ENCODE measurements around the gene PLS1.

Gene PLS1

GRCh38 chr3:142723968-142724681, 127.9 kb downstream of the PLS1 start, which contains the start of gene TRPC1:
Gene TRPC1 (plus strand): TSS chr3:142724034. CDS start chr3:142724560, 526 bp downstream.
- H3K27ac ChIP-seq (ENCODE audit: insufficient read depth in 1 of 2, low read depth in 1 of 2, low read length in 2 of 2, poor library complexity in 1 of 2, severe bottlenecking in 2 of 2), result no peak within 1 kb of the TSS
- WGBS (ENCODE audit: insufficient coverage), result 0% methylated on average over 30 of the region's 73 CpGs

GRCh38 chr3:142724682-142725356, 128.6 kb downstream of the PLS1 start:
- Histone ChIP-seq H3K36me3 (ENCODE audit: control insufficient read depth in 4 of 4, insufficient read depth in 4 of 4, low read length in 3 of 4) (no peaks in the 10 kb centered on the region), H3K4me3 (ENCODE audit: control insufficient read depth in 1 of 7, extremely low read depth in 1 of 7, insufficient read depth in 4 of 7, low read depth in 2 of 7, low read length in 6 of 7) (peak overlapping the region; percentile 55 to 98 (median 80)), H3K9me3 (ENCODE audit: control extremely low read depth in 1 of 5, control insufficient read depth in 4 of 5, insufficient read depth in 2 of 5, low read depth in 1 of 5, low read length in 4 of 5) (no peaks in the 10 kb centered on the region), H3K27ac (ENCODE audit: insufficient read depth in 1 of 2, low read depth in 1 of 2, low read length in 2 of 2, poor library complexity in 1 of 2, severe bottlenecking in 2 of 2) (no peak overlapping the region), H3K27me3 (replicated peaks in 2 of 5; ENCODE audit: control insufficient read depth in 4 of 5, insufficient read depth in 5 of 5, low read length in 4 of 5) (peaks cover 0 to 15% (median 5%) of the 10 kb centered on the region in 5 experiments), H3K4me1 (ENCODE audit: control extremely low read depth in 1 of 4, control insufficient read depth in 4 of 4, insufficient read depth in 4 of 4, low read length in 3 of 4) (peaks cover 0 to 13% (median 8%) of the 10 kb centered on the region in 4 experiments)
- CTCF ChIA-PET, result interaction anchor here (1.3 kb wide), 1 partner anchor 103 kb away, joined by 4 read pairs; no protein-coding TSS in a partner anchor
- no peak for DNase-seq
- WGBS (ENCODE audit: insufficient coverage), result 14% methylated on average over 28 of the region's 35 CpGs
- POLR2A ChIA-PET, result interaction anchor here (1.4 kb wide), 1 partner anchor 146 kb away, joined by 3 read pairs; the partner anchor contains the start of gene ATR

More at GRCh38 chr3:142723968-142724681, 127.9 kb downstream of the PLS1 start, which contains the start of gene TRPC1:
- peak in 2 of 3 donors; percentile 88 to 95 for DNase-seq
- H3K4me1 ChIP-seq (ENCODE audit: control extremely low read depth in 1 of 4, control insufficient read depth in 4 of 4, insufficient read depth in 4 of 4, low read length in 3 of 4), result peaks cover 0 to 13% (median 8%) of the 10 kb centered on the region in 4 experiments
- ChIA-PET CTCF (interaction anchor here (1.3 kb wide), 1 partner anchor 104 kb away, joined by 4 read pairs; no protein-coding TSS in a partner anchor), POLR2A (interaction anchor here (1.4 kb wide), 1 partner anchor 145 kb away, joined by 3 read pairs; the partner anchor contains the start of gene ATR)
- peak within 1 kb of the TSS; percentile 55 to 98 (median 80) for H3K4me3 ChIP-seq (ENCODE audit: control insufficient read depth in 1 of 7, extremely low read depth in 1 of 7, insufficient read depth in 4 of 7, low read depth in 2 of 7, low read length in 6 of 7)
- H3K9me3 ChIP-seq (ENCODE audit: control extremely low read depth in 1 of 5, control insufficient read depth in 4 of 5, insufficient read depth in 2 of 5, low read depth in 1 of 5, low read length in 4 of 5), result no peaks in the 10 kb centered on the region
- peaks cover 0 to 15% (median 5%) of the 10 kb centered on the region in 5 experiments for H3K27me3 ChIP-seq (replicated peaks in 2 of 5; ENCODE audit: control insufficient read depth in 4 of 5, insufficient read depth in 5 of 5, low read length in 4 of 5)
- H3K36me3 ChIP-seq (ENCODE audit: control insufficient read depth in 4 of 4, insufficient read depth in 4 of 4, low read length in 3 of 4), result no peaks in the 10 kb centered on the region

- peak overlapping the region in 3 of 7 experiments; percentile 80 to 93 (median 82) for H3K4me3 ChIP-seq (ENCODE audit: control insufficient read depth in 1 of 7, extremely low read depth in 1 of 7, insufficient read depth in 4 of 7, low read depth in 2 of 7, low read length in 6 of 7)
- 100% methylated on average over 2 of the region's 5 CpGs for WGBS (ENCODE audit: insufficient coverage)
- peaks cover 0 to 15% (median 5%) of the 10 kb centered on the region in 5 experiments for H3K27me3 ChIP-seq (replicated peaks in 2 of 5; ENCODE audit: control insufficient read depth in 4 of 5, insufficient read depth in 5 of 5, low read length in 4 of 5)
- no peaks in the 10 kb centered on the region for H3K9me3 ChIP-seq (ENCODE audit: control extremely low read depth in 1 of 5, control insufficient read depth in 4 of 5, insufficient read depth in 2 of 5, low read depth in 1 of 5, low read length in 4 of 5)
- DNase-seq, result no peak
- H3K4me1 ChIP-seq (ENCODE audit: control extremely low read depth in 1 of 4, control insufficient read depth in 4 of 4, insufficient read depth in 4 of 4, low read length in 3 of 4), result peaks cover 0 to 13% (median 8%) of the 10 kb centered on the region in 4 experiments
- no peaks in the 10 kb centered on the region for H3K36me3 ChIP-seq (ENCODE audit: control insufficient read depth in 4 of 4, insufficient read depth in 4 of 4, low read length in 3 of 4)
- POLR2A ChIA-PET, result no interaction called here
- no peak overlapping the region for H3K27ac ChIP-seq (ENCODE audit: insufficient read depth in 1 of 2, low read depth in 1 of 2, low read length in 2 of 2, poor library complexity in 1 of 2, severe bottlenecking in 2 of 2)
- CTCF ChIA-PET, result no interaction called here
Measured at GRCh38 chr3:142725357-142725739, 129.2 kb downstream of the PLS1 start.

DNA sequence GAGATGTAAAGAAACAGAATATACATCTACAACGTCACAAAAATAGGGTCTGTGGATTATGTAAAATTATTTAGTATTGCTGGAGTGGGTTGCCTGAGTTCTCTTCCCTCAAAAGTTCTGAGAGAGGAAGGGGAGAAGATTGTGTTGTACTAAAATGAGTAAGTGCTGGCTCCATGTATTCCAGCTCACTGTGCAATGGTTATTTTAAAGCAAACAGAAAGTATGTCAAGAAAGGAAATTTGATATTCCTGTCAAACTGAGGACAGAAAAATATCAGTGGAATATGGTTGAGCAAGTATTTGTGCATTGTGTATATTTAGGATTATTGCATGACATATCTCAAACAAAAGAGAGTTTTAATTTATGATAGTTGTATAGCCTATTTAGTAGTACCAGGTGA, 129.8 kb downstream of the PLS1 start:
- H3K27me3 ChIP-seq (replicated peaks in 2 of 5; ENCODE audit: control insufficient read depth in 4 of 5, insufficient read depth in 5 of 5, low read length in 4 of 5), result peaks cover 0 to 15% (median 5%) of the 10 kb centered on the region in 5 experiments
- DNase-seq, result no peak
- no peak overlapping the region for H3K27ac ChIP-seq (ENCODE audit: insufficient read depth in 1 of 2, low read depth in 1 of 2, low read length in 2 of 2, poor library complexity in 1 of 2, severe bottlenecking in 2 of 2)
- H3K9me3 ChIP-seq (ENCODE audit: control extremely low read depth in 1 of 5, control insufficient read depth in 4 of 5, insufficient read depth in 2 of 5, low read depth in 1 of 5, low read length in 4 of 5), result no peaks in the 10 kb centered on the region
- WGBS (ENCODE audit: insufficient coverage), result no CpG with 5 or more reads among the region's 1 CpG
- H3K36me3 ChIP-seq (ENCODE audit: control insufficient read depth in 4 of 4, insufficient read depth in 4 of 4, low read length in 3 of 4), result no peaks in the 10 kb centered on the region
- H3K4me1 ChIP-seq (ENCODE audit: control extremely low read depth in 1 of 4, control insufficient read depth in 4 of 4, insufficient read depth in 4 of 4, low read length in 3 of 4), result peaks cover 0 to 13% (median 8%) of the 10 kb centered on the region in 4 experiments
- no peak overlapping the region for H3K4me3 ChIP-seq (ENCODE audit: control insufficient read depth in 1 of 7, extremely low read depth in 1 of 7, insufficient read depth in 4 of 7, low read depth in 2 of 7, low read length in 6 of 7)
- ChIA-PET CTCF (interaction anchor here (1.3 kb wide), 1 partner anchor 66 kb away, joined by 3 read pairs; no protein-coding TSS in a partner anchor), POLR2A (no interaction called here)

- DNase-seq, result no peak
- CTCF ChIA-PET, result interaction anchor here (0.9 kb wide), 1 partner anchor 8 kb away, joined by 4 read pairs; no protein-coding TSS in a partner anchor
- WGBS (ENCODE audit: insufficient coverage), result 100% methylated on average over 3 of the region's 3 CpGs
- H3K36me3 ChIP-seq (ENCODE audit: control insufficient read depth in 4 of 4, insufficient read depth in 4 of 4, low read length in 3 of 4), result no peaks in the 10 kb centered on the region
- H3K9me3 ChIP-seq (ENCODE audit: control extremely low read depth in 1 of 5, control insufficient read depth in 4 of 5, insufficient read depth in 2 of 5, low read depth in 1 of 5, low read length in 4 of 5), result no peaks in the 10 kb centered on the region
- no peaks in the 10 kb centered on the region for H3K27me3 ChIP-seq (replicated peaks in 2 of 5; ENCODE audit: control insufficient read depth in 4 of 5, insufficient read depth in 5 of 5, low read length in 4 of 5)
- POLR2A ChIA-PET, result no interaction called here
- H3K27ac ChIP-seq (ENCODE audit: insufficient read depth in 1 of 2, low read depth in 1 of 2, low read length in 2 of 2, poor library complexity in 1 of 2, severe bottlenecking in 2 of 2), result no peak overlapping the region
- no peaks in the 10 kb centered on the region for H3K4me1 ChIP-seq (ENCODE audit: control extremely low read depth in 1 of 4, control insufficient read depth in 4 of 4, insufficient read depth in 4 of 4, low read length in 3 of 4)
- H3K4me3 ChIP-seq (ENCODE audit: control insufficient read depth in 1 of 7, extremely low read depth in 1 of 7, insufficient read depth in 4 of 7, low read depth in 2 of 7, low read length in 6 of 7), result no peak overlapping the region
Measured at GRCh38 chr3:142732066-142732465, 135.9 kb downstream of the PLS1 start.

DNA sequence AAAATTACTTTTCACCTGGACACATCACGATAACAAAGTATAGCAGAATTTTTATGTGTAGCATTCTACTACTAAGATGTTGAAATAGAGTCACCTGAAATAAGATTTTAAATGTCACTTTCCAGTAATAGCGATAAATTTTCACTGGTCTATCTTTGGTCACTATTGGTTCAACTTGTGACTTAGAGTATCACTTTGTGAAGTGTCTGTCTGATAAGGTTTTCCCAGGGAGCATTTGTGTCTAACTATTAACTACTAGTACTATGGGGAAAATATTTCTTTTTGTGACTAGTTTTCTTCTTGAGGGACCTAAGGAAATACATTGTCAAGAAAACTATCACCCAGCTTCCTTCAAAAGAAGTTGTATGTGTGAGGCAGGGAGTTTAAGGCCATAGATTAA, 138.6 kb downstream of the PLS1 start:
- no peak for DNase-seq
- no CpG with 5 or more reads among the region's 2 CpGs for WGBS (ENCODE audit: insufficient coverage)
- CTCF ChIA-PET, result no interaction called here
- Histone ChIP-seq H3K4me3 (ENCODE audit: control insufficient read depth in 1 of 7, extremely low read depth in 1 of 7, insufficient read depth in 4 of 7, low read depth in 2 of 7, low read length in 6 of 7) (no peak overlapping the region), H3K36me3 (ENCODE audit: control insufficient read depth in 4 of 4, insufficient read depth in 4 of 4, low read length in 3 of 4) (no peaks in the 10 kb centered on the region), H3K27me3 (replicated peaks in 2 of 5; ENCODE audit: control insufficient read depth in 4 of 5, insufficient read depth in 5 of 5, low read length in 4 of 5) (no peaks in the 10 kb centered on the region), H3K9me3 (ENCODE audit: control extremely low read depth in 1 of 5, control insufficient read depth in 4 of 5, insufficient read depth in 2 of 5, low read depth in 1 of 5, low read length in 4 of 5) (no peaks in the 10 kb centered on the region), H3K27ac (ENCODE audit: insufficient read depth in 1 of 2, low read depth in 1 of 2, low read length in 2 of 2, poor library complexity in 1 of 2, severe bottlenecking in 2 of 2) (no peak overlapping the region), H3K4me1 (ENCODE audit: control extremely low read depth in 1 of 4, control insufficient read depth in 4 of 4, insufficient read depth in 4 of 4, low read length in 3 of 4) (no peaks in the 10 kb centered on the region)
- POLR2A ChIA-PET, result no interaction called here

- ChIA-PET CTCF (no interaction called here), POLR2A (no interaction called here)
- DNase-seq, result no peak
- Histone ChIP-seq H3K36me3 (ENCODE audit: control insufficient read depth in 4 of 4, insufficient read depth in 4 of 4, low read length in 3 of 4) (no peaks in the 10 kb centered on the region), H3K9me3 (ENCODE audit: control extremely low read depth in 1 of 5, control insufficient read depth in 4 of 5, insufficient read depth in 2 of 5, low read depth in 1 of 5, low read length in 4 of 5) (no peaks in the 10 kb centered on the region), H3K4me1 (ENCODE audit: control extremely low read depth in 1 of 4, control insufficient read depth in 4 of 4, insufficient read depth in 4 of 4, low read length in 3 of 4) (no peaks in the 10 kb centered on the region), H3K27ac (ENCODE audit: insufficient read depth in 1 of 2, low read depth in 1 of 2, low read length in 2 of 2, poor library complexity in 1 of 2, severe bottlenecking in 2 of 2) (no peak overlapping the region), H3K4me3 (ENCODE audit: control insufficient read depth in 1 of 7, extremely low read depth in 1 of 7, insufficient read depth in 4 of 7, low read depth in 2 of 7, low read length in 6 of 7) (no peak overlapping the region), H3K27me3 (replicated peaks in 2 of 5; ENCODE audit: control insufficient read depth in 4 of 5, insufficient read depth in 5 of 5, low read length in 4 of 5) (no peaks in the 10 kb centered on the region)
Measured at GRCh38 chr3:142735462-142735861, 139.3 kb downstream of the PLS1 start.
